Measurements from ENCODE around the gene LFNG.

DNA sequence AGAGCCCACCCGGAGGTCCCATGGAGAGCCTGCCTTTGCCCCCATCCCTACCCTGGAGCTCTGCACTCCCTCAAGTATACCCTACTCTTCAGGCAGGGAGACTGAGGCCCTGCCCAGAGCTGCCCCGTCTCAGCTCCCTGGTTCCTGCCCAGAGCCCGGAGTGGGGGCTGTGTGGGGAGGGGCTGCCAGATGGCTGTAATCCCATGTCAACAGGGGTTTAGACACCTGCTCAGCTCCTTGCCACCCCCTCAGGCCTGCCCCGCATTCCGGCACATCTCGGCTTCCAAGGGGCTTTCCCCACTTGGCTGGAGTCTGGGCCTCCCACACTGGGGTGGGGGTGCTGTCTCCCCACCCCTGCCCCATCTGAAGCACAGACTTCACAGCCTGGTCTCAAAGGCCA lies 20.9 kb upstream of the LFNG start:
- TF ChIP-seq CTCF (IDR thresholded peaks at IDR 0.05 in 8 of 11, conservative IDR thresholded peaks at IDR 0.05 in 3 of 11) (no peak), POLR2A (IDR thresholded peaks at IDR 0.05) (no peak)

Measured in spleen (tissue), 7 donors.